OCI-LY7 (cell line): Measurements from ENCODE around the gene SPRR1A.

Experiments
- EZH2phosphoT487 ChIP-seq: fragments of 200-600 bp; sonication (generic); IDR thresholded peaks from 2 replicates; pipeline ENCODE4 v1.6.1; 2018; ENCODE audit warnings: low read depth, borderline replicate concordance, mild to moderate bottlenecking, mixed run types, antibody characterized with exemption, low read length, moderate library complexity, mixed read lengths
- TF ChIP-seq, protein P1 (sequence below): fragments of 200-600 bp; sonication (generic); conservative IDR thresholded peaks from 2 replicates; pipeline ENCODE4 v1.5.1; 2014; ENCODE audit warnings: mild to moderate bottlenecking, antibody characterized with exemption, low read length, moderate library complexity, mixed read lengths

DNA sequence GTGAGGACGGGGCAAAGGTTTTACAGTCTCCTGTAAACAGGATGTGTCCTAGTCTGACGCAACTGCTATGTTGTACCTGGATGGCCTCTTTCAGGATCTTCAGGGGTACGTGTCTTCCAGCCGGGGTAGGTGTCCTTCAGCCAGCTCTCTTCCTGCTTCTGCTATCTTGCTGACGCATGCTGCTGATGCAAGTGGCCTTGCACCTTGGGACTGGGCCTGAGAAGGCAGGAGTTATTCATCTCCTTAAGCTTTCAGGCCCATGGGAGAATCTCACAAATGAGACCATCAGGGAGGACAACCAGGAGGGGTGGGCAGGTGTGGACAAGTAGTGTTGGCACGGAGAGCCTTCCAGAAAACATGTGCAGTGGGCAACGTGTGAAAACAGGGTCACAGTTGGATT, 39.2 kb downstream of the SPRR1A start:
- TF ChIP-seq, protein P1, sequence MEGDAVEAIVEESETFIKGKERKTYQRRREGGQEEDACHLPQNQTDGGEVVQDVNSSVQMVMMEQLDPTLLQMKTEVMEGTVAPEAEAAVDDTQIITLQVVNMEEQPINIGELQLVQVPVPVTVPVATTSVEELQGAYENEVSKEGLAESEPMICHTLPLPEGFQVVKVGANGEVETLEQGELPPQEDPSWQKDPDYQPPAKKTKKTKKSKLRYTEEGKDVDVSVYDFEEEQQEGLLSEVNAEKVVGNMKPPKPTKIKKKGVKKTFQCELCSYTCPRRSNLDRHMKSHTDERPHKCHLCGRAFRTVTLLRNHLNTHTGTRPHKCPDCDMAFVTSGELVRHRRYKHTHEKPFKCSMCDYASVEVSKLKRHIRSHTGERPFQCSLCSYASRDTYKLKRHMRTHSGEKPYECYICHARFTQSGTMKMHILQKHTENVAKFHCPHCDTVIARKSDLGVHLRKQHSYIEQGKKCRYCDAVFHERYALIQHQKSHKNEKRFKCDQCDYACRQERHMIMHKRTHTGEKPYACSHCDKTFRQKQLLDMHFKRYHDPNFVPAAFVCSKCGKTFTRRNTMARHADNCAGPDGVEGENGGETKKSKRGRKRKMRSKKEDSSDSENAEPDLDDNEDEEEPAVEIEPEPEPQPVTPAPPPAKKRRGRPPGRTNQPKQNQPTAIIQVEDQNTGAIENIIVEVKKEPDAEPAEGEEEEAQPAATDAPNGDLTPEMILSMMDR: no peak
- no peak for TF ChIP-seq EZH2phosphoT487
